Pancreas (tissue), 10 donors: Measurements from ENCODE around the gene SQSTM1. TPM values are rescaled to one million over a fixed set of nuclear protein-coding genes. Genes with fewer than 3 reads are reported as not detected.
"Not testable (repeated sequence)": the region's sequence is repeated elsewhere in the genome, so short reads cannot be mapped to it uniquely, and the experiment has no call there.

Source experiments
- ATAC-seq, 4 donors: fragments of 200-7000 bp; cut with Tn5 transposase; one replicate each; pipeline versions ENCODE4 v1.8.0 to v1.9.1; 2020; ENCODE audit warnings: mild to moderate bottlenecking in 4 of 4, moderate library complexity in 4 of 4
- DNase-seq, 6 donors: peaks; one replicate each; pipeline ENCODE4 v3.0.0-alpha.2; 2020
- FAIRE-seq: peaks from 2 replicates; lab custom pipeline; 2012; peaks lifted over from hg19 to GRCh38; lab: Jason Lieb, UNC
- H3K27ac ChIP-seq, 4 donors: fragments of 200-600 bp; sonication (generic); 1 replicate in 3 of 4; 2 replicates in 1 of 4; pipeline versions ENCODE4 v1.5.0 to v1.8.0; 2020
- H3K27me3 ChIP-seq, 4 donors: fragments of 200-600 bp; one replicate each; pipeline ENCODE4 v1.8.0; 2021
- H3K36me3 ChIP-seq, 3 donors: fragments of 200-600 bp; sonication (generic) in 1 of 3; one replicate each; pipeline versions ENCODE4 v1.5.0 to v1.8.0; 2020 to 2021
- H3K4me1 ChIP-seq, 3 donors: fragments of 200-600 bp; one replicate each; pipeline ENCODE4 v1.8.0; 2021
- H3K4me3 ChIP-seq, 4 donors: fragments of 200-600 bp; sonication (generic) in 2 of 4; one replicate each; pipeline versions ENCODE4 v1.5.0 to v1.8.0; 2020 to 2021
- H3K9me3 ChIP-seq, 4 donors: fragments of 200-600 bp; one replicate each; pipeline ENCODE4 v1.8.0; 2021
- CTCF ChIP-seq, 4 donors: fragments of 200-600 bp; sonication (generic) in 3 of 4; IDR thresholded peaks; one replicate each; pipeline versions ENCODE4 v1.5.0 to v1.8.0; 2021; ENCODE audit warnings: antibody characterized with exemption in 4 of 4
- WGBS, 2 donors: extraction: QIAGEN DNeasy Blood & Tissue Kit; methylation state at CpG; one replicate each; pipeline ENCODE4 v1.1.7; 2013; 5-methylcytosine and 5-hydroxymethylcytosine counted together
- intact Hi-C, 3 donors: fragments of 100-400 bp; cut with DNase I; formaldehyde crosslinking; loops; one replicate each; pipeline versions ENCODE4 v1.11.1 to v1.14.2; 2022
- polyA plus RNA-seq, 2 donors: library from polyadenylated mRNA; stranded (reverse); fragments of 200-250 nt; gene quantifications; one replicate each; pipeline ENCODE4 v1.2.3, GENCODE V29; 2013
- total RNA-seq, 6 donors: library from RNA; stranded (reverse); fragmentation: NEBNext Ultra II Directional in 4 of 6; extraction: Animal tissue kit (Norgen Biotek cat#: 25700) in 4 of 6; gene quantifications; one replicate each; pipeline versions ENCODE4 v1.2.1 to v1.2.4, GENCODE V29; 2021 to 2023
- donor health status: healthy with polysubstance abuse.
- donor health status: DM: no; HTN: no; CAD: no; lungs with moderate emphysema.
- donor health status: DM: no; HTN: no; CAD: no.
- donor health status: control.
- donor health status: control.
- donor health status: Bipolar disorder and iron deficiency.
- donor health status: DM: yes; HTN: yes; CAD: no.
- donor health status: DM: no; HTN: no; CAD: no.
- donor health status: DM: no; HTN: no; CAD: no.
- donor health status: DM: yes; HTN: yes; CAD: no.

Gene SQSTM1
- total and polyA plus RNA-seq, 8 donors = 125 to 261 (median 200) TPM

GRCh38 chr5:179834120-179834519, 13.4 kb downstream of the SQSTM1 start:
- H3K27ac ChIP-seq = no peak overlapping the region

GRCh38 chr5:179834871-179835270, 14.2 kb downstream of the SQSTM1 start:
- H3K4me3 ChIP-seq, H3K27me3 ChIP-seq, intact Hi-C loops, H3K27ac ChIP-seq, FAIRE-seq, ATAC-seq, H3K9me3 ChIP-seq: not testable (repeated sequence)
- peaks cover 22 to 76% (median 42%) of the 10 kb centered on the region in 3 donors for H3K36me3 ChIP-seq
- DNase-seq = peak in 1 of 6 donors; percentile 55
- H3K4me1 ChIP-seq = peaks cover 3 to 19% (median 17%) of the 10 kb centered on the region in 3 donors
- WGBS, 2 donors = 94 to 95% methylated on average over 18 to 24 of the region's 28 CpGs

More at GRCh38 chr5:179834120-179834519, 13.4 kb downstream of the SQSTM1 start:
- WGBS, 2 donors = 80 to 82% methylated on average over 8 of the region's 8 CpGs
- no peaks in the 10 kb centered on the region for H3K9me3 ChIP-seq
- H3K27me3 ChIP-seq = no peaks in the 10 kb centered on the region
- no peak for ATAC-seq
- FAIRE-seq = no peak
- intact Hi-C loops = no loop called here
- TF ChIP-seq CTCF (IDR thresholded peaks at IDR 0.05) = no peak
- no peak overlapping the region for H3K4me3 ChIP-seq
- peaks cover 22 to 83% (median 43%) of the 10 kb centered on the region in 3 donors for H3K36me3 ChIP-seq
- DNase-seq = peak in 1 of 6 donors; percentile 28
- peaks cover 0 to 19% (median 10%) of the 10 kb centered on the region in 3 donors for H3K4me1 ChIP-seq

GRCh38 chr5:179836225-179837019, 15.7 kb downstream of the SQSTM1 start:
- no peaks in the 10 kb centered on the region for H3K9me3 ChIP-seq
- no peak for TF ChIP-seq CTCF (IDR thresholded peaks at IDR 0.05)
- FAIRE-seq (no peak), ATAC-seq (peak in 3 of 4 donors; percentile 8 to 56 (median 35)), DNase-seq (peak in 2 of 6 donors; percentile 20 to 59)
- H3K4me3 ChIP-seq = no peak overlapping the region
- H3K27me3 ChIP-seq = no peaks in the 10 kb centered on the region
- peaks cover 16 to 60% (median 37%) of the 10 kb centered on the region in 3 donors for H3K36me3 ChIP-seq
- peaks cover 4 to 23% (median 20%) of the 10 kb centered on the region in 3 donors for H3K4me1 ChIP-seq
- peak overlapping the region in 2 of 4 donors; percentile 4 to 47 for H3K27ac ChIP-seq
- intact Hi-C loops = no loop called here
- WGBS, 2 donors = 91 to 94% methylated on average over 19 of the region's 19 CpGs

GRCh38 chr5:179837076-179838011, 16.6 kb downstream of the SQSTM1 start:
- H3K27ac ChIP-seq = peak overlapping the region in 1 of 4 donors; percentile 47
- intact Hi-C loops = no loop called here
- 87 to 89% methylated on average over 15 of the region's 15 CpGs for WGBS, 2 donors
- peaks cover 10 to 23% (median 20%) of the 10 kb centered on the region in 3 donors for H3K4me1 ChIP-seq
- no peaks in the 10 kb centered on the region for H3K9me3 ChIP-seq
- FAIRE-seq (no peak), ATAC-seq (no peak), DNase-seq (peak in 2 of 6 donors; percentile 24 to 64)
- H3K27me3 ChIP-seq = no peaks in the 10 kb centered on the region
- H3K36me3 ChIP-seq = peaks cover 16 to 51% (median 32%) of the 10 kb centered on the region in 3 donors
- no peak overlapping the region for H3K4me3 ChIP-seq
- no peak for TF ChIP-seq CTCF (IDR thresholded peaks at IDR 0.05)
